Measurements from ENCODE around the gene NR5A1.

NR5A1 gene

DNA sequence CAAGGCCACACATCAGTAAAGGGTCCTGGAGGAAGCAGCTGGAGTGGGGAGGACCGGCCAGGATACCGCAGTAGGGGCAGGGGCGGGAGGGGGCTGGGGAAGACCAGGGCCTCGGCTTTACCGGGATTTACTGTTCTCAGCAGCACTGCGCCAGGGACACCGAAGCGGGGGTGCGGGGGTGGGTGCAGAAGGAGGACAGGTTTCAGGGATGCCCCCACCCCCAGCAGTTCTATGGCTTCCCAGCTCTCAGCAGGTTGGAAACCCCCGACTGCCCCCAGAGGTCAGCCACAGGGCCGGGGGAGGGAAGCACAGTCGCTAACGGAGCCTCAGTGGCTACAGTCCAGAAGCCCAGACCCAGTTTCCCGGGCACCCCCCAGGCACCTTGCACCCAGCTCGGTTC is 21.3 kb downstream of the NR5A1 start:
- no peak for DNase-seq
- Histone ChIP-seq H3K4me2 (ENCODE audit: low read depth, low read length) (no peak overlapping the region), H3K27ac (ENCODE audit: low read length) (no peak overlapping the region), H3K4me3 (ENCODE audit: low read length) (no peak overlapping the region), H3F3A (ENCODE audit: insufficient read depth, low read length) (no peaks in the 10 kb centered on the region), H3K9ac (ENCODE audit: low read length) (no peak overlapping the region), H2AFZ (ENCODE audit: low read length) (no peak overlapping the region), H3K4me1 (ENCODE audit: low read length) (no peaks in the 10 kb centered on the region), H3K36me3 (replicated peaks; ENCODE audit: insufficient read depth, low read length) (no peaks in the 10 kb centered on the region), H3K79me2 (ENCODE audit: low read length) (no peaks in the 10 kb centered on the region), H4K20me1 (ENCODE audit: insufficient read depth, low read length) (no peaks in the 10 kb centered on the region), H3K27me3 (replicated peaks; ENCODE audit: insufficient read depth, low read length) (peaks cover 87% of the 10 kb centered on the region), H3K9me3 (replicated peaks; ENCODE audit: insufficient read depth, low read length) (no peaks in the 10 kb centered on the region), H3K9me2 (replicated peaks; ENCODE audit: insufficient read depth, low read length) (no peaks in the 10 kb centered on the region)
- TF ChIP-seq EZH2 (optimal IDR thresholded peaks at IDR 0.05; ENCODE audit: low read depth, low read length), result no peak
- TF ChIP-seq EZH2phosphoT487 (IDR thresholded peaks at IDR 0.05; ENCODE audit: low read length), result no peak
- TF ChIP-seq, protein P1, sequence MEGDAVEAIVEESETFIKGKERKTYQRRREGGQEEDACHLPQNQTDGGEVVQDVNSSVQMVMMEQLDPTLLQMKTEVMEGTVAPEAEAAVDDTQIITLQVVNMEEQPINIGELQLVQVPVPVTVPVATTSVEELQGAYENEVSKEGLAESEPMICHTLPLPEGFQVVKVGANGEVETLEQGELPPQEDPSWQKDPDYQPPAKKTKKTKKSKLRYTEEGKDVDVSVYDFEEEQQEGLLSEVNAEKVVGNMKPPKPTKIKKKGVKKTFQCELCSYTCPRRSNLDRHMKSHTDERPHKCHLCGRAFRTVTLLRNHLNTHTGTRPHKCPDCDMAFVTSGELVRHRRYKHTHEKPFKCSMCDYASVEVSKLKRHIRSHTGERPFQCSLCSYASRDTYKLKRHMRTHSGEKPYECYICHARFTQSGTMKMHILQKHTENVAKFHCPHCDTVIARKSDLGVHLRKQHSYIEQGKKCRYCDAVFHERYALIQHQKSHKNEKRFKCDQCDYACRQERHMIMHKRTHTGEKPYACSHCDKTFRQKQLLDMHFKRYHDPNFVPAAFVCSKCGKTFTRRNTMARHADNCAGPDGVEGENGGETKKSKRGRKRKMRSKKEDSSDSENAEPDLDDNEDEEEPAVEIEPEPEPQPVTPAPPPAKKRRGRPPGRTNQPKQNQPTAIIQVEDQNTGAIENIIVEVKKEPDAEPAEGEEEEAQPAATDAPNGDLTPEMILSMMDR (IDR thresholded peaks at IDR 0.05; ENCODE audit: low read length), result no peak

DNA sequence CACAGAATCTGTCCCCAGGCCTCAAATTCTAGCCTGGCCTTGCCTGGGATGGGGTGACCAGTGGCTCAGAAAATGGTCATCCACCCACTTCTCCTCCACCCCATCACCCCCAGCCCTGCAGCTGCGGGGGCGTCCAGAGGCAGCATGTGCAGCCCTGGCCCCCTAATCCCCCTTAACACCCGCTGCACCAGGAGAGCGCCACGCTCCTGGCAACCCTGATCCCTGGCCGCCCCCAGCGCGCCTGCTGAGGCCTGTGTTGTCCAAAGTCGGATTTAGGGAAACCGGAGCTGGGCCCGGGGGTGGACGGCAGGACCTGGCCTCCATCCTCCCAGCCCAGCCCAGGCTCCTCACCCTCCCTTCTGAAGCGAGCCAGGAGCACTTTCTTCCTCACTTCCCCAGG is 22.0 kb downstream of the NR5A1 start:
- Histone ChIP-seq H3K36me3 (replicated peaks; ENCODE audit: insufficient read depth, low read length) (no peaks in the 10 kb centered on the region), H2AFZ (ENCODE audit: low read length) (no peak overlapping the region), H3K27me3 (replicated peaks; ENCODE audit: insufficient read depth, low read length) (peaks cover 89% of the 10 kb centered on the region), H3K9me2 (replicated peaks; ENCODE audit: insufficient read depth, low read length) (no peaks in the 10 kb centered on the region), H3K4me2 (ENCODE audit: low read depth, low read length) (no peak overlapping the region), H4K20me1 (ENCODE audit: insufficient read depth, low read length) (no peaks in the 10 kb centered on the region), H3F3A (ENCODE audit: insufficient read depth, low read length) (no peaks in the 10 kb centered on the region), H3K27ac (ENCODE audit: low read length) (no peak overlapping the region), H3K4me1 (ENCODE audit: low read length) (no peaks in the 10 kb centered on the region), H3K9me3 (replicated peaks; ENCODE audit: insufficient read depth, low read length) (no peaks in the 10 kb centered on the region), H3K9ac (ENCODE audit: low read length) (no peak overlapping the region), H3K79me2 (ENCODE audit: low read length) (no peaks in the 10 kb centered on the region), H3K4me3 (ENCODE audit: low read length) (no peak overlapping the region)
- TF ChIP-seq, protein P1 (IDR thresholded peaks at IDR 0.05; ENCODE audit: low read length), result no peak
- TF ChIP-seq EZH2 (optimal IDR thresholded peaks at IDR 0.05; ENCODE audit: low read depth, low read length), result no peak
- no peak for TF ChIP-seq EZH2phosphoT487 (IDR thresholded peaks at IDR 0.05; ENCODE audit: low read length)
- DNase-seq, result no peak

- H3K36me3 ChIP-seq (replicated peaks; ENCODE audit: insufficient read depth, low read length), result no peaks in the 10 kb centered on the region
- peaks cover 87% of the 10 kb centered on the region for H3K27me3 ChIP-seq (replicated peaks; ENCODE audit: insufficient read depth, low read length)
- TF ChIP-seq EZH2 (optimal IDR thresholded peaks at IDR 0.05; ENCODE audit: low read depth, low read length) (no peak), EZH2phosphoT487 (IDR thresholded peaks at IDR 0.05; ENCODE audit: low read length) (no peak)
- TF ChIP-seq, protein P1 (IDR thresholded peaks at IDR 0.05; ENCODE audit: low read length), result no peak
Measured at GRCh38 chr9:124483481-124483880, 23.7 kb downstream of the NR5A1 start.

More at GRCh38 chr9:124483481-124483880, 23.7 kb downstream of the NR5A1 start:
- Histone ChIP-seq H3K27ac (ENCODE audit: low read length) (no peak overlapping the region), H3K4me1 (ENCODE audit: low read length) (no peaks in the 10 kb centered on the region), H3K4me2 (ENCODE audit: low read depth, low read length) (no peak overlapping the region), H4K20me1 (ENCODE audit: insufficient read depth, low read length) (no peaks in the 10 kb centered on the region), H3F3A (ENCODE audit: insufficient read depth, low read length) (no peaks in the 10 kb centered on the region), H3K9me2 (replicated peaks; ENCODE audit: insufficient read depth, low read length) (no peaks in the 10 kb centered on the region), H3K4me3 (ENCODE audit: low read length) (no peak overlapping the region), H3K9me3 (replicated peaks; ENCODE audit: insufficient read depth, low read length) (no peaks in the 10 kb centered on the region), H2AFZ (ENCODE audit: low read length) (no peak overlapping the region), H3K79me2 (ENCODE audit: low read length) (no peaks in the 10 kb centered on the region), H3K9ac (ENCODE audit: low read length) (no peak overlapping the region)
- DNase-seq, result no peak
